Measurements from ENCODE around the gene PALB2. TPM values are rescaled to one million over a fixed set of nuclear protein-coding genes. Genes with fewer than 3 reads are reported as not detected.
A peak's percentile ranks its signal among the peaks of the same experiment; 100 is the strongest.

The PALB2 gene
- total and polyA plus RNA-seq, 2 of the 13 experiments (the other 11 are each of a cell fraction or from before 2014, with no cell fraction given): 12.1 to 40.9 TPM

- TF ChIP-seq, protein P1, sequence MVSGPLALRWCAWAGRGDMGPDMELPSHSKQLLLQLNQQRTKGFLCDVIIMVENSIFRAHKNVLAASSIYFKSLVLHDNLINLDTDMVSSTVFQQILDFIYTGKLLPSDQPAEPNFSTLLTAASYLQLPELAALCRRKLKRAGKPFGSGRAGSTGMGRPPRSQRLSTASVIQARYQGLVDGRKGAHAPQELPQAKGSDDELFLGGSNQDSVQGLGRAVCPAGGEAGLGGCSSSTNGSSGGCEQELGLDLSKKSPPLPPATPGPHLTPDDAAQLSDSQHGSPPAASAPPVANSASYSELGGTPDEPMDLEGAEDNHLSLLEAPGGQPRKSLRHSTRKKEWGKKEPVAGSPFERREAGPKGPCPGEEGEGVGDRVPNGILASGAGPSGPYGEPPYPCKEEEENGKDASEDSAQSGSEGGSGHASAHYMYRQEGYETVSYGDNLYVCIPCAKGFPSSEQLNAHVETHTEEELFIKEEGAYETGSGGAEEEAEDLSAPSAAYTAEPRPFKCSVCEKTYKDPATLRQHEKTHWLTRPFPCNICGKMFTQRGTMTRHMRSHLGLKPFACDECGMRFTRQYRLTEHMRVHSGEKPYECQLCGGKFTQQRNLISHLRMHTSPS (CRISPR knock-in tag; IDR thresholded peaks at IDR 0.05; ENCODE audit: low read depth): 0 out of 2 replicates have a peak, but pooled peaks have one; percentile 27
- peak; percentile 72; the same call in 1 of the 2 replicates for TF ChIP-seq E2F2 (CRISPR knock-in tag; IDR thresholded peaks at IDR 0.05; ENCODE audit: borderline replicate concordance)
- peak; percentile 91 for TF ChIP-seq NR2C2 (CRISPR knock-in tag; IDR thresholded peaks at IDR 0.05; ENCODE audit: borderline replicate concordance)
- peak; percentile 97 for TF ChIP-seq PHF20 (CRISPR knock-in tag; IDR thresholded peaks at IDR 0.05)
- peak; percentile 98 for TF ChIP-seq ZFX (CRISPR knock-in tag; IDR thresholded peaks at IDR 0.05; ENCODE audit: low read depth)
- TF ChIP-seq SMC3 (IDR thresholded peaks at IDR 0.05; ENCODE audit: low read length): no peak
- peak; percentile 66; the same call in 1 of the 2 replicates for TF ChIP-seq ZNF724P (CRISPR knock-in tag; IDR thresholded peaks at IDR 0.05; ENCODE audit: borderline replicate concordance)
- TF ChIP-seq, protein P2, sequence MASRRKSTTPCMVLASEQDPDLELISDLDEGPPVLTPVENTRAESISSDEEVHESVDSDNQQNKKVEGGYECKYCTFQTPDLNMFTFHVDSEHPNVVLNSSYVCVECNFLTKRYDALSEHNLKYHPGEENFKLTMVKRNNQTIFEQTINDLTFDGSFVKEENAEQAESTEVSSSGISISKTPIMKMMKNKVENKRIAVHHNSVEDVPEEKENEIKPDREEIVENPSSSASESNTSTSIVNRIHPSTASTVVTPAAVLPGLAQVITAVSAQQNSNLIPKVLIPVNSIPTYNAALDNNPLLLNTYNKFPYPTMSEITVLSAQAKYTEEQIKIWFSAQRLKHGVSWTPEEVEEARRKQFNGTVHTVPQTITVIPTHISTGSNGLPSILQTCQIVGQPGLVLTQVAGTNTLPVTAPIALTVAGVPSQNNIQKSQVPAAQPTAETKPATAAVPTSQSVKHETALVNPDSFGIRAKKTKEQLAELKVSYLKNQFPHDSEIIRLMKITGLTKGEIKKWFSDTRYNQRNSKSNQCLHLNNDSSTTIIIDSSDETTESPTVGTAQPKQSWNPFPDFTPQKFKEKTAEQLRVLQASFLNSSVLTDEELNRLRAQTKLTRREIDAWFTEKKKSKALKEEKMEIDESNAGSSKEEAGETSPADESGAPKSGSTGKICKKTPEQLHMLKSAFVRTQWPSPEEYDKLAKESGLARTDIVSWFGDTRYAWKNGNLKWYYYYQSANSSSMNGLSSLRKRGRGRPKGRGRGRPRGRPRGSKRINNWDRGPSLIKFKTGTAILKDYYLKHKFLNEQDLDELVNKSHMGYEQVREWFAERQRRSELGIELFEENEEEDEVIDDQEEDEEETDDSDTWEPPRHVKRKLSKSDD (CRISPR knock-in tag; IDR thresholded peaks at IDR 0.05; ENCODE audit: low read depth): peak; percentile 46; the same call in 1 of the 2 replicates
- TF ChIP-seq, protein P3, sequence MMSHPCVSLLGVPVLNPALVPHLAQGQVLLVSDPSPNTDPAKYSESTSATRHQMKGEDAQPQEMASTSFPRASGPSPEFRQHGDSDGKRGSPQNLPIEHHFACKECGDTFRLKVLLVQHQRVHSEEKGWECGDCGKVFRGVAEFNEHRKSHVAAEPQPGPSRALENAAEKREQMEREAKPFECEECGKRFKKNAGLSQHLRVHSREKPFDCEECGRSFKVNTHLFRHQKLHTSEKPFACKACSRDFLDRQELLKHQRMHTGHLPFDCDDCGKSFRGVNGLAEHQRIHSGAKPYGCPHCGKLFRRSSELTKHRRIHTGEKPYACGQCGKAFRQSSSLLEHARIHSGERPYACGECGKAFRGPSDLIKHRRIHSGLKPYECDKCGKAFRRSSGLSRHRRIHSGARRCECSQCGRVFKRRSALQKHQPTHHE (CRISPR knock-in tag; IDR thresholded peaks at IDR 0.05; ENCODE audit: borderline replicate concordance): peak; percentile 99
- no peak for TF ChIP-seq ZNF10 (CRISPR knock-in tag; IDR thresholded peaks at IDR 0.05; ENCODE audit: borderline replicate concordance, low read depth)
- TF ChIP-seq, protein P4, sequence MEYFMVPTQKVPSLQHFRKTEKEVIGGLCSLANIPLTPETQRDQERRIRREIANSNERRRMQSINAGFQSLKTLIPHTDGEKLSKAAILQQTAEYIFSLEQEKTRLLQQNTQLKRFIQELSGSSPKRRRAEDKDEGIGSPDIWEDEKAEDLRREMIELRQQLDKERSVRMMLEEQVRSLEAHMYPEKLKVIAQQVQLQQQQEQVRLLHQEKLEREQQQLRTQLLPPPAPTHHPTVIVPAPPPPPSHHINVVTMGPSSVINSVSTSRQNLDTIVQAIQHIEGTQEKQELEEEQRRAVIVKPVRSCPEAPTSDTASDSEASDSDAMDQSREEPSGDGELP (IDR thresholded peaks at IDR 0.05; ENCODE audit: borderline replicate concordance, low read depth): peak; percentile 99
- TF ChIP-seq CHD2 (IDR thresholded peaks at IDR 0.05; ENCODE audit: low read depth, low read length): 0 out of 2 replicates have a peak, but pooled peaks have one; percentile 45
- TF ChIP-seq ZNF33A (CRISPR knock-in tag; IDR thresholded peaks at IDR 0.05; ENCODE audit: borderline replicate concordance): no peak; the same call in 1 of the 2 replicates
- 0 out of 4 replicates have a peak, but pooled peaks of 1 of the 2 experiments have one; percentile 44 for TF ChIP-seq ATF4 (CRISPR knock-in tag; IDR thresholded peaks at IDR 0.05)
- no peak for TF ChIP-seq RFX3 (CRISPR knock-in tag; IDR thresholded peaks at IDR 0.05)
- peak; percentile 99 for TF ChIP-seq GATAD1 (CRISPR knock-in tag; IDR thresholded peaks at IDR 0.05)
- peak; percentile 90 for TF ChIP-seq NCOR1 (IDR thresholded peaks at IDR 0.05; ENCODE audit: borderline replicate concordance, low read length)
- peak; percentile 71; the same call in 1 of the 2 replicates for TF ChIP-seq ZBTB42 (CRISPR knock-in tag; IDR thresholded peaks at IDR 0.05)
- TF ChIP-seq ZSCAN22 (CRISPR knock-in tag; IDR thresholded peaks at IDR 0.05): peak; percentile 85
These were observed at the start of gene PALB2, which contains the start of gene DCTN5 (continued) for GRCh38 chr16:23640931-23641765.

All from HepG2 (cell line).